Subcutaneous adipose tissue (tissue), 4 donors: ENCODE results near the gene CERCAM. TPM values are rescaled to one million over a fixed set of nuclear protein-coding genes. Genes with fewer than 3 reads are reported as not detected.

Source experiments
- CTCF ChIP-seq: fragments of 450-650 bp; IDR thresholded peaks from one replicate; pipeline ENCODE4 v1.5.1; 2016; ENCODE audit warnings: low read depth, mild to moderate bottlenecking, control low read depth, antibody characterized with exemption, moderate library complexity
- total RNA-seq, 4 donors: library from RNA; depleted of rRNA; stranded (reverse); fragments of >200 nt; gene quantifications; one replicate each; pipeline ENCODE4 v1.1.0, GENCODE V29; 2016

Gene CERCAM
- total RNA-seq, 4 donors from 2014 or later, result 8.3 to 34.7 (median 31.4) TPM

- no peak for TF ChIP-seq CTCF
These were observed 61.5 kb downstream of the CERCAM start for GRCh38 chr9:128482186-128482585.

GRCh38 chr9:128484686-128485413 is 64.2 kb downstream of the CERCAM start:
- TF ChIP-seq CTCF, result no peak

GRCh38 chr9:128485414-128485855 is 64.8 kb downstream of the CERCAM start:
- no peak for TF ChIP-seq CTCF

- TF ChIP-seq CTCF, result no peak
These were observed 65.5 kb downstream of the CERCAM start for GRCh38 chr9:128486201-128486600.

Other genes with a start within 250 kb of the CERCAM start
- gene CIZ1, start 229.3 kb upstream of the CERCAM start, total RNA-seq, result 100 to 1,000 TPM in 1 of 4 donors, 10 to 100 TPM in 3; 46.0 to 103 (median 59.9) TPM
- gene DNM1, start 217.5 kb upstream of the CERCAM start, total RNA-seq, result 10 to 100 TPM; 22.8 to 53.5 (median 44.5) TPM
- gene GOLGA2, start 144.8 kb upstream of the CERCAM start, total RNA-seq, result 100 to 1,000 TPM in 2 of 4 donors, 10 to 100 TPM in 2; 70.0 to 123 (median 86.2) TPM
- gene SWI5, start 144.6 kb upstream of the CERCAM start, total RNA-seq, result 10 to 100 TPM; 25.6 to 28.6 (median 26.9) TPM
- 10 to 100 TPM in 1 of 4 donors, 1 to 10 TPM in 3; 7.2 to 10.5 (median 8.7) TPM for gene TRUB2, start 98.4 kb upstream of the CERCAM start, total RNA-seq
- 10 to 100 TPM; 20.1 to 51.1 (median 23.2) TPM for gene COQ4, start 98.0 kb upstream of the CERCAM start, total RNA-seq
- gene SLC27A4, start 80.3 kb upstream of the CERCAM start, total RNA-seq, result 10 to 100 TPM; 10.1 to 17.3 (median 12.3) TPM
- 10 to 100 TPM; 17.8 to 20.9 (median 19.7) TPM for gene URM1, start 49.5 kb upstream of the CERCAM start, total RNA-seq
- gene ODF2, start 35.1 kb downstream of the CERCAM start, total RNA-seq, result 10 to 100 TPM; 13.4 to 22.2 (median 16.5) TPM
- gene GLE1, start 83.9 kb downstream of the CERCAM start, total RNA-seq, result 10 to 100 TPM; 21.0 to 33.0 (median 23.4) TPM
- gene SPTAN1, start 131.7 kb downstream of the CERCAM start, total RNA-seq, result 100 to 1,000 TPM; 185 to 310 (median 275) TPM
- gene DYNC2I2, start 236.0 kb downstream of the CERCAM start, total RNA-seq, result 10 to 100 TPM; 15.0 to 21.4 (median 18.5) TPM